Measurements from ENCODE around the gene CDK18. TPM values are rescaled to one million over a fixed set of nuclear protein-coding genes. Genes with fewer than 3 reads are reported as not detected.

The CDK18 gene
- total and polyA plus RNA-seq, 2 donors from 2014 or later: 25.7 to 36.3 TPM

GRCh38 chr1:205567716-205568115 lies 63.2 kb downstream of the CDK18 start:
- TF ChIP-seq CTCF (IDR thresholded peaks at IDR 0.05; ENCODE audit: borderline replicate concordance, extremely low read depth, insufficient read depth): no peak
- Histone ChIP-seq H3K36me3 (ENCODE audit: control insufficient read depth in 2 of 3, insufficient read depth in 3 of 3, low read length in 3 of 3) (no peaks in the 10 kb centered on the region), H3K9ac (ENCODE audit: low read length in 3 of 3) (no peak overlapping the region), H3K4me1 (ENCODE audit: control insufficient read depth in 2 of 3, insufficient read depth in 2 of 3, low read depth in 1 of 3, low read length in 3 of 3) (peaks cover 0 to 5% (median 0%) of the 10 kb centered on the region in 3 donors), H3K27ac (ENCODE audit: low read depth in 2 of 2, low read length in 2 of 2) (peak overlapping the region in 1 of 2 donors; percentile 41), H3K9me3 (ENCODE audit: control insufficient read depth in 2 of 3, insufficient read depth in 1 of 3, low read length in 3 of 3) (no peaks in the 10 kb centered on the region), H3K4me3 (ENCODE audit: low read length in 3 of 3) (peak overlapping the region in 1 of 3 donors; percentile 53), H3K27me3 (ENCODE audit: control insufficient read depth, insufficient read depth, low read length) (peaks cover 3% of the 10 kb centered on the region)
- intact Hi-C loops (cut with DNase I): no loop called here
- FAIRE-seq (no peak), DNase-seq (no peak)

- Histone ChIP-seq H3K4me3 (ENCODE audit: low read length in 3 of 3) (peak overlapping the region in 1 of 3 donors; percentile 53), H3K4me1 (ENCODE audit: control insufficient read depth in 2 of 3, insufficient read depth in 2 of 3, low read depth in 1 of 3, low read length in 3 of 3) (peaks cover 0 to 5% (median 0%) of the 10 kb centered on the region in 3 donors), H3K36me3 (ENCODE audit: control insufficient read depth in 2 of 3, insufficient read depth in 3 of 3, low read length in 3 of 3) (no peaks in the 10 kb centered on the region), H3K9me3 (ENCODE audit: control insufficient read depth in 2 of 3, insufficient read depth in 1 of 3, low read length in 3 of 3) (no peaks in the 10 kb centered on the region), H3K27me3 (ENCODE audit: control insufficient read depth, insufficient read depth, low read length) (peaks cover 3% of the 10 kb centered on the region), H3K9ac (ENCODE audit: low read length in 3 of 3) (peak overlapping the region in 1 of 3 donors; percentile 63), H3K27ac (ENCODE audit: low read depth in 2 of 2, low read length in 2 of 2) (peak overlapping the region in 1 of 2 donors; percentile 60)
- no peak for TF ChIP-seq CTCF (IDR thresholded peaks at IDR 0.05; ENCODE audit: borderline replicate concordance, extremely low read depth, insufficient read depth)
- no peak for FAIRE-seq
- DNase-seq: peak in 1 of 5 donors; percentile 5
- intact Hi-C loops (cut with DNase I): no loop called here
Measured at GRCh38 chr1:205568135-205568468, 63.6 kb downstream of the CDK18 start.

GRCh38 chr1:205568469-205569361 lies 64.2 kb downstream of the CDK18 start:
- peaks cover 3% of the 10 kb centered on the region for H3K27me3 ChIP-seq (ENCODE audit: control insufficient read depth, insufficient read depth, low read length)
- DNase-seq (peak in 4 of 5 donors; percentile 46 to 72 (median 54)), FAIRE-seq (no peak)
- TF ChIP-seq CTCF (IDR thresholded peaks at IDR 0.05; ENCODE audit: borderline replicate concordance, extremely low read depth, insufficient read depth): no peak
- peaks cover 0 to 5% (median 0%) of the 10 kb centered on the region in 3 donors for H3K4me1 ChIP-seq (ENCODE audit: control insufficient read depth in 2 of 3, insufficient read depth in 2 of 3, low read depth in 1 of 3, low read length in 3 of 3)
- no peaks in the 10 kb centered on the region for H3K9me3 ChIP-seq (ENCODE audit: control insufficient read depth in 2 of 3, insufficient read depth in 1 of 3, low read length in 3 of 3)
- peak overlapping the region in 1 of 3 donors; percentile 63 for H3K9ac ChIP-seq (ENCODE audit: low read length in 3 of 3)
- intact Hi-C loops (cut with DNase I): no loop called here
- H3K36me3 ChIP-seq (ENCODE audit: control insufficient read depth in 2 of 3, insufficient read depth in 3 of 3, low read length in 3 of 3): no peaks in the 10 kb centered on the region
- peak overlapping the region; percentile 67 to 69 for H3K27ac ChIP-seq (ENCODE audit: low read depth in 2 of 2, low read length in 2 of 2)
- H3K4me3 ChIP-seq (ENCODE audit: low read length in 3 of 3): peak overlapping the region; percentile 26 to 53 (median 38)
